GM19240 (cell line): ENCODE data around the gene ANO1.

ENCODE experiments used
- DNase-seq: peaks from one replicate; pipeline ENCODE4 v3.0.0; 2011; ENCODE audit warnings: low spot score; ENCODE audit not compliant: insufficient read length

The ANO1 gene

DNA sequence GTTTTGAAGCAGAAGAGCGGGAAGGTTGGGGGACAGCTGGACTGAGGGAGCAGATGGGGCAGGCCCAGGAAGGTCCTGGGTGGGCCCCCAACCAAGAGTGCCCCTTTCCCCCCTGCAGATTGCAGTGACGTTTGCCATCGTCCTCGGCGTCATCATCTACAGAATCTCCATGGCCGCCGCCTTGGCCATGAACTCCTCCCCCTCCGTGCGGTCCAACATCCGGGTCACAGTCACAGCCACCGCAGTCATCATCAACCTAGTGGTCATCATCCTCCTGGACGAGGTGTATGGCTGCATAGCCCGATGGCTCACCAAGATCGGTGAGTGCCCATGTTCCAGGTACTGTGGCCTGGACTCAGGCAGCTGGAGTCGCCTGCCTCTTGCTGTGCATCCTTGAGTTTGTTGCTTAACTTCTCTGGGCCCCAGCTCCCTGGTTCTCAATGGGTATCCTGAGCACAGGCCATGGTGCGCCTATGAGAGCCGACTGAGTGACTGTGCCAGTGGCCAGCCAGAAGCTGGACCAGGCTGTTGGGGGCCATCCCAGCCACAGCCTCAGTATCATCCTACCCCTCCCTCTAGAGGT lies 83.0 kb downstream of the ANO1 start:
- no peak for DNase-seq

DNA sequence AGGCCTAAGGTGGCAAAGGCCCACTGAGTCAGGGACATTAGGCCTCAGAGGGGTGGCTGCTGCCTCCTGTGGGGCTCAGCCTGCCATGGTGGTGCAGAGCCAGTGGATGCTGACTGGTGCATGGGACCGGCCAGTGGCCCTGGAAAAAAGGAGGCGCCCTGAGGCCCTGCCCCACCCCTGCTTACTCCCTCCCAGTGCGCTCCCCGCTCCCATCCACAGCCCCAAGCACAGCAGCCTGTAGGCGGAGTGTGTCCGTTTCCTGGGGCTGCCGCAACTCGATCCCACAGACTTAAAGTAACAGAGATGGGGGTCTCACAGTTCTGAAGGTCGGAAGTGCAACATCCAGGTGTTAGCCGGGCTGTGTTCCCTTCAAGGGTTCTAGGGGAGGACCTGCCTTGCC lies 86.6 kb downstream of the ANO1 start:
- DNase-seq = no peak

DNA sequence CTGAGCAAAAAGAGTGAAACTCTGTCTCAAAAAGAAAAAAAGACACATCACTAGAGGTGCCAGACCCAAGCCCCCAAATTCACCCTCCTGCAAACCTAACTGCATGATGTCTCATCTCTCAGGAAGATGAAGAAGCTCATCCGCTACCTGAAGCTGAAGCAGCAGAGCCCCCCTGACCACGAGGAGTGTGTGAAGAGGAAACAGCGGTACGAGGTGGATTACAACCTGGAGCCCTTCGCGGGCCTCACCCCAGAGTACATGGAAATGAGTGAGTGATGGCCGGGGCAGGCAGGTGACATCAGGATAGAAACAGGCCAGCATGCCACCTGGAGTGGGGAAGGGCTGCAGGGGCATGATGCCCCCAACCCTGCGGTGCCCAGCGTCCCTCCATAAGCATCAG lies 89.0 kb downstream of the ANO1 start:
- DNase-seq = no peak

GRCh38 chr11:70167723-70168404 lies 89.7 kb downstream of the ANO1 start:
- DNase-seq = no peak

- no peak for DNase-seq
Measured at GRCh38 chr11:70168405-70168754, 90.3 kb downstream of the ANO1 start.

GRCh38 chr11:70169127-70169526 lies 91.0 kb downstream of the ANO1 start:
- no peak for DNase-seq

- no peak for DNase-seq
Measured at GRCh38 chr11:70169632-70170031, 91.5 kb downstream of the ANO1 start.

DNA sequence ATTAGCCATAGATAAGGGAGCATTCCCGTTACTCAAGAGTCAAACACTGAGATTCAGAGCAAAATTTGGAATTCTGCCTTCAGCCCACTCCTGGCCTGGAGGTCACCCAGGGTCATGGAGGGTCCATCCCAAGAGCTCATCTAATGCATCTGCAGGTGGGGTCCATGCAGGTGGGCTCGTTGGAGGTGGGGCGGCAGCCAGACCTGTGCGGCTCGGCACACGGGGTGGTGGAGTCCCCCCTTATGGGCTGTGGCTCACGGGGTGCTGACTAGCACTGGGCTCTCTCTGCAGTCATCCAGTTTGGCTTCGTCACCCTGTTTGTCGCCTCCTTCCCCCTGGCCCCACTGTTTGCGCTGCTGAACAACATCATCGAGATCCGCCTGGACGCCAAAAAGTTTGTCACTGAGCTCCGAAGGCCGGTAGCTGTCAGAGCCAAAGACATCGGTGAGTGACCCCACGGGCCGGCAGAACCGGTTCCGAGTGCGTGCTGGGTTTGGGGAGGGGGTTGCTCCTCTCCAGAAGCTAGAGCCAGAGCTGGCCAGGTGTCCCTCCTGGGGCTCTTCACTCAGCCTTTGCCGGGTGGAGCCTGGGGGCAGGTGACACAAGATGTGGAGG lies 92.6 kb downstream of the ANO1 start:
- no peak for DNase-seq

DNA sequence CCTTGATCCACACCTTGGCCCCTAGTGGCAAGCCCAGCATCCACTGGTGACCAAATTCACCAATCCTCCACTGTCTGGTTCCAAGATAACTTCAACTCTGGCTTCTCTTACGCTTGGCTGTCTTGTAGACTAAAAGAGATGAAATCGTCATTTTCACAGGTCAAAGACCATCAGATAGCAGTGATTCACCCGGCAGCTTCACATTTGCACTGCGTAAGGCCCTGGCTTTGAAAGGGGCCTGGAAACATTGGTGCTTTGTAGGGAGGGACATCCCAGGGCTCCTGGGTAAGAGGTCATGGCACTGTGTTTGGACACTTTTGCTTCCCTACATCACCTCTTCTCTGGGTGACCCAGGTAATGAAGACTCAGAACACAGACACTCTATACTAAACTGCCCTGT lies 94.9 kb downstream of the ANO1 start:
- DNase-seq = no peak

GRCh38 chr11:70174547-70175235 lies 96.6 kb downstream of the ANO1 start:
- no peak for DNase-seq

- DNase-seq = no peak
Measured at GRCh38 chr11:70175236-70175698, 97.2 kb downstream of the ANO1 start.

DNA sequence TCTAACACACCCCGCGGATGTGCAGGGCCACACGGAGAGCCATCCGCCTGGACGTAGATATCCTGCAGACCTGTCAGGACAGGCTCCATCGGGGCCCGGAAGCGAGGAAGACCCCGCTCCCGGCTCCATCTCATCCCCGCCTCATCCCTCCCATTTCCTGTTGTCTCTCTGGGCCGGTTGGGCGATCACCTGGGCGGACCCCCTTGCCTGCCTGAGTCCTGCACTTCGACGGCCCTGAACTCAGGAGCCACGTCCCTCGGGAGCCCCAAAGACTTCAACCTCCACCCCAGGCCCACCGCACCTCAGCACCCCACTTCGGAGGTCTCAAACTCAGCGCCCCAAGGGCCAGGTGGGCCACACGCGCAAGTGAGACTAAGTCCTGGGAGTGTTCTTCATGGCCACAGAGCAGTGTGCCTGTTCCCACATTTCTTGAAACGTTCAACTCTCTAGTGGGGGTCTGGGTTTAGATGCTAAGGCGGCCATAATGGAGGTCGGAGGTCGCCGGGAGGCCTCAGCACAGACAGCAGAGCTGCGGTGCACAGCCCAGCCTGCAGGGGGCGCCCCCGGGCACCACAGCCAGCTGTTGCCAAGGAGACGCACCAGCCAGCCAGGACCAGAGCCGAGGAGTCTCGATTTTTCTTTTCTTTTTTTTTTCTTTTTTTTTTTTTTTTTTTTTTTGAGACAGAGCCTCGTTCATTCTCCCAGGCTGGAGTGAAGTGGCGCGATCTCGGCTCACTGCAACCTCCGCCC lies 99.0 kb downstream of the ANO1 start:
- DNase-seq = peak; percentile 66

DNA sequence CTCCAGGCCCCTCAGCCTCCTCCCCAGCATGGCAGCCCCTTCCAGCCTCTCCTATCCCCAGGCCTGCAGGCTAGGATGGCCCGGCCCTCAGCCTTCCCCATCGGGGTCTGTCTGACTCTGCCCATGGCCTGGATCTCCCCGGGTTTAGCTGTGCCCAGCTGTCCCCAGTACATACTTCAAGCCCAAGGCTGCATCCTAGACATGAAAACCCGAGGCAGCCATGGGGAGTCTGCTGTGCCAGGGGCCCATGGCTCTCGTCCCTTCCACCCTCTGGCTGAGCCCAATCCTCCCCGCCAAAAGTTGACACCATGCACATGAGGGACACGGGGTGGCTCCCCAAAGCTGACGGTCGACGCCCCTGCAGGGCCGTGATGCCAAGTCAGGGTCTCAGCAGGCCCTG lies 102.8 kb downstream of the ANO1 start:
- DNase-seq = no peak

- no peak for DNase-seq
Measured at GRCh38 chr11:70182266-70182665, 104.1 kb downstream of the ANO1 start.

DNA sequence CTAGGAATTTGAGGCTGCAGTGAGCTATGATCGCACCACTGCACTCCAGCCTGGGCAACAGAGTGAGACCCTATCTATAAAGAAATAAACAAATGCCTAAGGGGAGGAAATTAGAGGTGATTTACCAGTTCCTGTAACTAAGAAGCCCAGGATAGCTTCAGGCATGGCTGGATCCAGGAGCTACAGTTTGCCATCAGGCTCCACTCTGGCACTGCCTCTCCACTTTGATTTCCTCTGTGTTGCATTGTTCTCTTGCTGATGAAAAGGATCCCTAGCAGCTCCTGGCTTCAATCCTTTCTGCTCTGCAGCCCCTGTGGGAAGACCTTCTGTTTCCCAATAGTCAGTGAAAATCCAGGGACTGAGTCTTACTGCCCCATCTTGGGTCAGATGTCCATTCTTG lies 104.9 kb downstream of the ANO1 start:
- no peak for DNase-seq

GRCh38 chr11:70183483-70184176 lies 105.5 kb downstream of the ANO1 start:
- no peak for DNase-seq

DNA sequence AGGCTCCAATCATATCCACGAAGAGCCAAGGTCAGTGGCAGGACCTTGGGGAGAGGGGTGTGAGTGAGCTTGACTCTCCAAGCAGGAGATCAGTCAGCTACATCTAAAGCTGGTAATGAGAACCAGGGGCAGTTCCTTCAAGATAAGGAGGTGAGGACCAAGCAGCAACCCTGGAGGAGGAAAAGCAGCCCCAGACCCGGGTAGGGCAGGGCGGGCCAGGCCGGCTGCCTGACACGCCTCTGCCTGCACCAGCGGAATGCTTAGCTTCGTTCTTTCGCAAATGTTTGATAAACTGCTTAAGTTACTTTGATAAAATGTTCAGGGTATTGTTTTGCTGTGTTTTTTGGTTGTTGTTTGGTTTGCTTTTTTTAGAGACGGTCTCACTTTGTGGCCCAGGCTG lies 106.3 kb downstream of the ANO1 start:
- DNase-seq = no peak

GRCh38 chr11:70185348-70186055 lies 107.4 kb downstream of the ANO1 start:
- no peak for DNase-seq

DNA sequence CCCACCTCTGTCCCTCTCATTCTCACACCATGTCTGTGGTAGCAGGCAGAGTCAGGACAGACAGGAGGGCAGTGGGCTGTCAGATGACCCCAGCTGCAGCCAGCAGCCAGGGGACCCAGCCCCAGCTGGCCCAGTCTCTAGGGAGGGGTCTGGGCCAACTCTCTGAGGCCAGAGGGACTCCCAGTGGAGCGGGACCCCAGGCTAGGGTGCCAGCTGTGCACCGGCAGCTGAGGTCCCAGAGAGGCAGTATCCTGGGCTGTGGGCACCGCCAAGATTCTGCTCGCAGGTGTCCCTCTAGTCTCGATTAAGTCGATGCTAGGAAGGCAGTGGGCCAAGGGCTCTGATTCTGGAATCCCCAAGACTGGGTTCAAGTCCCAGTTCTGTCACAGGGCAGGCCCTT lies 108.3 kb downstream of the ANO1 start:
- no peak for DNase-seq

- DNase-seq = no peak
Measured at GRCh38 chr11:70186936-70187335, 108.8 kb downstream of the ANO1 start.

DNA sequence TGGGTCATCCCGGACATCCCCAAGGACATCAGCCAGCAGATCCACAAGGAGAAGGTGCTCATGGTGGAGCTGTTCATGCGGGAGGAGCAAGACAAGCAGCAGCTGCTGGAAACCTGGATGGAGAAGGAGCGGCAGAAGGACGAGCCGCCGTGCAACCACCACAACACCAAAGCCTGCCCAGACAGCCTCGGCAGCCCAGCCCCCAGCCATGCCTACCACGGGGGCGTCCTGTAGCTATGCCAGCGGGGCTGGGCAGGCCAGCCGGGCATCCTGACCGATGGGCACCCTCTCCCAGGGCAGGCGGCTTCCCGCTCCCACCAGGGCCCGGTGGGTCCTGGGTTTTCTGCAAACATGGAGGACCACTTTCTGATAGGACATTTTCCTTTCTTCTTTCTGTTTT lies 109.7 kb downstream of the ANO1 start:
- no peak for DNase-seq
